ENCODE measurements around the gene STXBP6.
"Not testable (repeated sequence)": the region's sequence is repeated elsewhere in the genome, so short reads cannot be mapped to it uniquely, and the experiment has no call there.

Gene STXBP6

DNA sequence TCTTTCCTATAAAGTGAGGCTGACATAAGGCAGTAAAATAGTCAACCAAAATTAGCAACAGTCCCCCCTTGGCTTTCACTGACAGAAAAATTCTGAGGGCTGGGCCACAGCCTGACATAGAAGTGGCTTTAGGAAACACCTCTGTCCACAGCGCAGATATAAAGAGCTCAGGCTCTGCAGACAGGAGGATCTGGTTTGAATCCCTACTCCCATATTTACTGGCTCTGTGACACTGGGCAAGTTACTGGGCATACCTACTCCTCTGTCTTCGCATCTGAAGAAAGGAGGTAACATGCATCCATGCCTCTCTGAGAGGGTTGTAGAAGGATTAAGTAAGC lies 95.3 kb downstream of the STXBP6 start:
- no peak for DNase-seq (ENCODE audit: low read depth)

DNA sequence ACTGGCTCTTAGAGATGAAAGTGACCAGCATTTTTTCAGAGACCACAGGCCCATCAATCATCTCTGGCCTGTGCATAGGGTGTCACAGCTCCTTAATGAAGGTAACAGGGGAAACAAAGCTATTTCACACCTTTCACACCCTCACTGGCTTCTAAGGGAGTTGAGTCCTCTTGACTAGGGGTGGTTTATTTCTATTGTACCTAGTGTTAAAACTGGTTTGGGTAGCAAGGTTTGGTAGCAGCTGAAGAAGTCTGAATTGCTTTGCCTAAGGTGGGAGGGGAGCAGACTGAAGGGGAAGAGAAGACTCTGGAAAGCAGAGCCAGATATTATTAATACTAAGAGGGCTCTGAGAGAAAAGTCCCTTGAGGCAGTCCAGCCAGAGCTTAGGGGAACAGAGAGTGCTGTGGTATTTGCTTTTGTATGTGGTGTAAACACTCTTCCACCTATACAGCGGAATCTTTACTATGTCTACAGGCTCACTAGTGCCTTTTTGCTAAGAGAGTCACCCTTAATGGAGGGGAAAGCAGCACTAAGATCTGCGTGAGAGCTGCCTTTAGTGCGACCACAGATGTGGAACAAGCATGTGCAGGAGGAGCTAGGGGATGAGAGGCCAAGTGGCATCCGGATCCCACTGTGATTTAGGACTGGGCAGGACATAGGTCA lies 95.8 kb downstream of the STXBP6 start:
- no peak for DNase-seq (ENCODE audit: low read depth)

DNA sequence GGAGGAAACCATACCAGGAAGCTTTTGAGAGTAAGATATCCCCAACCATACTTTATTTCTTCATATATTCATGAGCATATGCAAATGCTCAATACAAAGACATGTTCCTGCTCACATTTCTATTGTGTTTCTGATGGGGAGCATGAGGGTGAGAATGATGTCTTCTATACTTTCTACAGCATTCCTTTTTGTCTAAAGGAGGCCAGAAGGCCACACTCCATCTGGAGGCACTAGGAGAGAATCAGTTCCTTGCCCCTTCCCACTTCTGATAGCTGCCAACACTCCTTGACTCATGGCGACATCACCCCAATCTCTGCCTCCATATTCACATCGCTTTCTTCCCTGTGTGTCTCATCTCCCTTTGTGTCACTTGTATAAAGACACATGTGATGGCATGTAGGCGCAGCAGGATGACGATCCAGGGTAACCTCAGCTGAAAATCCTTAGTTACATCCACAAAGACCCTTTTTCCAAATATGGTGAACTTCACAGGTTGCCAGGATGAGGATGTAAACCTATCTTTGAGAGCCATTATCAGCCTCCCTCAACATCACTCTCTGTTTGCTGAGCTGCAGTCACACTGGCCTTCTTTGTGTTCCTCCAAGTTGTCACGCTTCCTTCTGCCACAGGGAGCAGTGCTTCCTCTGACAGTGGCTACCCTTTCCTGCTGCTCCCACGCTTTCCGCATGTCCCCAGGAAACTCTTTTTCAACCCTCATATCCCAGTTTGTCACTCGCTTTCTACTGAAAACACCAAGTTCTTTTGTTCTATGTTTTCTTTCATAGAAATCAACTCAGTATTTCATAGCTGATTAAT lies 96.9 kb downstream of the STXBP6 start:
- DNase-seq (ENCODE audit: low read depth): no peak

DNA sequence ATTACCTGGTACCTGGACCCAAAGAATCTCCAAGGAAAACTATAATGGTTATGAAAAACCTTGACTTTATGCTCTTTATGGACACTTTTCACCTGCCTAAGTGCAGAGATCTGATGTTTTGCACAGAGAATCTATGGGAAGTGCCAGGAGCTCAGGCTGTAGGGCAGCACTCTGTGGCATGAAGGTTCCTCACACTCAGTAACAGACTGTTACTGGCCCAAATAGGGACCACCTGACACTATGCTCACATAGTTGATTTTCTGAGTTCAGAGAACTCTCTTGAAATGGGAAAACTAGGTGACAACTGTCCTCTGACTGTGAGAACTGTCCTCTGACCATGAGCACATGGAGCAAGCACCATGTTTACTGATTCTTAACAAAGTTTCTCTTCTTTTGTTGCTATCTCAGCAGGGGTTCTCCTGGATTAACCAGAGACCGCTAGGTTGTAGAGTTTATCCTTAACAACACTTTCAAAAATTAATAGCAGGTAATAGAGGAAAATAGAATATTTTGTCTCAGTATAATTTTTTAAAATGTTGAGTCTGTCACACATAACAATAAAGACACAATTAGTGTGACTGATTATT lies 101.6 kb downstream of the STXBP6 start:
- DNase-seq (ENCODE audit: low read depth): no peak

DNA sequence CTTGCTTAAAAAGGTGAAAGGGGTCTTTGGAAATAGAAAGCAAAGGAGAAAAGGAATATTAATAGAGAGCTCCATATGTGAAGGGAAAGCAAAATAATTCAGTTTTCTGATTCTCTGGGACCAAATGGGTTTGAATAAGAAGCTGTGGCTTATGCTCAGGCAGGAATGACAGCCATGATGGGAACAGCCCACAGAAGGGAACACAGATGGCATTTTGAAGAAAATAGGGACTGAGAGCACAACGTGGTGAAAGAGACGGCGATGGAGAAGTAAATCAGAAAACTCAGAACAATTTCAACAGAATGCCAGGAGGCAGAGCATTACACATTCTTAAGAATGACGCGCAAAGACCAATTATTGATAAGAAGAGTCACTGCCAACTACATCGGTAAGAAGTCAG lies 102.8 kb downstream of the STXBP6 start:
- DNase-seq (ENCODE audit: low read depth): no peak

DNA sequence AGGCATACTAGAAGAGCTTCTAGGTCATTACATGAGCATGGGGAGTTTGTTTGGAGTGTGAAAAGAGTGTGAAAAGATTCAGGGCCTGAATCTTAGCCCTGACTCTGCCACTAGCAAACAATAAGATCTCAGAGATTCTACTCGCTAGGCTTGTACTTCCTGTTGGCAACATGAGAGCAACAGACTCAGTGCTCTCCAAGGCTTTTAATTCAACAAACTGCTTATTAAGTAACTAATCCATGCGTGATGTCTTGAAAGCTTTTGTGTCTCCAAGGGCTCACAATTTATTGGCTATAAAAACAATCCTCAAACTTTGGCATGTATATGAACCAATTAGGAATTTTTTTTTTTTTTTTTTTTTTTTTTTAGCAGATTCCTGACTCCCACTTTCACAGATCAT lies 105.1 kb downstream of the STXBP6 start:
- no peak for DNase-seq (ENCODE audit: low read depth)

DNA sequence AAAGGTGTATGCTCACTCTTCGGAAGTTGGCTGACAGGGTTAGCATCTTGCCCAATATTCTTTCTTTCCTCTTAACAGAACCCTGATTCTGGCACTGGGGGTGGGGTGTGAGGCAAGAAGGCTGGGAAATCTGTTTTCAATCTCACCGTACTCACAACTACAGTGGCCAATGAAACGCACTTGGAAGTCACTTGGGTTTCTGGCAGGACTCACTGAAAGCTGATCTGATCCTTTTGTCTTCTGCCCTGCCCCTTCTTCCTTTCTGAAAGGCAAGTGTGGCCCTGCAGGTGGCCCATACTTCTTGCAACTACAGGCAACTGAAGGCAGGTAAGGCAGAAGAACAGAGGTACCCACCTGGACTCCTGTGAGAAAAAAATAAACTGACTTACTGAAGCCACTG lies 106.9 kb downstream of the STXBP6 start:
- no peak for DNase-seq (ENCODE audit: low read depth)

DNA sequence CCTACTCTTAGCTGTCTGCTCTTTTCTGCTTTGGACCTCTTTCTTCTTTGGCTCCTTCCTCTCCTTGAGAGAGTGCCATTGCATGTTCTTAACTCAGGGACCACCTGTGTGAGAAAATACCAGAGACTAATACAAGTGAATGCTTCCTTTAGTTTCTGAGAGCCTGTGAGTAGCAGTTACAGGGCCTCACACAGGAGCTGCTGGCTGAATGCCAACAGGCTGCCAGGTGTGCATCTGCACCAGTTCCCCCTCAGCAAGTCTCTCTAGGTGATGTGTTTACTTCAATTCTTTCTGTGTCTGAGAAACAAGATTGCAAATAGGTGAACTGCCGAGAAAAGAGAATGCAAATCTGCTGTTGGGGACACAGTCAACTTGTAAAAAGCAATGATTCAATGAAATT lies 108.2 kb downstream of the STXBP6 start:
- DNase-seq (ENCODE audit: low read depth): no peak

DNA sequence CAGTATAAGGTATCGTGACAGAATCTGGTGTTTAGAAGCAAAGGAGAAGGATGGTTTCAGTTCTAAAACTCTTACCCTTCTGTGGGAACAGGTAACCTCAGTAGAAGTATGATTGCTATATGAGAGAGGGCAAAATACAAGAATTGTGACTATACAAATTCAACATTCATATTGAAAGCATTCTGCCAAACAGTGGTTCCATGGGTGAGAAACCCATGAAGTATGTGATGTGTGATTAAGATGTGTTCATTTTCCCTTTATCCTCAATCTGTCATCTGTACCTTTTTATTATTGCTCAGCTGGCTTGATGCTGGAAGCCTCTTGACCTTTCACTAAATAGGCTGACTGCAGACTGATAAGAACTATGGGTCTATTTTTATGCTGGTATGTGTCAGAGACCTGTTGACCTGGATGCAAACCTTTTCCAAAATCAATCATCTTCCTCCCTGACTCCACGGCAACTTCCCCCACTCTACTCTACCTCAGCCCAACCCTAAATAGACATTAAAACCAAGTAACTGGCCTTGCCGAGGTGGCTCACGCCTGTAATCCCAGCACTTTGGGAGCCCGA lies 109.6 kb downstream of the STXBP6 start:
- no peak for DNase-seq (ENCODE audit: low read depth)

DNA sequence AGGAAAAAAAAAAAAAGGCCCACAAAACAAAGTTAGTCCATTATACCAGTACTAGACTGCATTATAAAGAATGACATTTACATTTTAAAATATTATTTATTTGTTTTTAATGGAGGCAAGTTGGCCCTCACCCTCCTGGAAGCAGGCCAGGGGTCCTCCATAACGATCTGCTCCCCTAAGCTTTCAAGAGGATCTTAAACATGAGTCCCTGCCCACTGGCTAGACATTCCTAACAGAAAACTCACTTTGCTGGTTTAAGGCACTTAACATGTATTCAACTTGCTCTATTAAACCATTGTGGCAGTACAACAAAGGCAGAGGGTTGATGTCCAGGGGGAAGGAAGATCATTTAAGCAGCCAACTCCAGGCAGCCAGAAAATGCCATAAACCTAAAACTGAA lies 111.4 kb downstream of the STXBP6 start:
- no peak for DNase-seq (ENCODE audit: low read depth)

DNA sequence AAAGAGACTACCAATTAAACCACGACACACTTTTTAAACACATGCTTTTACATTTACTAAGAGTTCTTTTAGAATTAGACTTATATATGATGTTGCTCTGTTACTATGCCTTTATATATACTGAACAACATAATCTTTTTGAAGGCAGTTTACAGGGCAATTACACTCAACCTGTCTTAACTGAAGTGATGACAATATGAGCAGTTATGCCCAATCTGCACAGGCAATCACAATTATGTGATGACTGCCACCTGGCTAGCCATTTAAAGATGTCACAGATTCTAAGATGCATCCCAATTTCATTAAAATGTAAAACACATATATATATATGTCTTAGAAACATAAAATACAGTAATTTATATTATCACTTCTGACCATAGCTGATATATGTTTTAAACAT lies 112.6 kb downstream of the STXBP6 start:
- no peak for DNase-seq (ENCODE audit: low read depth)

DNA sequence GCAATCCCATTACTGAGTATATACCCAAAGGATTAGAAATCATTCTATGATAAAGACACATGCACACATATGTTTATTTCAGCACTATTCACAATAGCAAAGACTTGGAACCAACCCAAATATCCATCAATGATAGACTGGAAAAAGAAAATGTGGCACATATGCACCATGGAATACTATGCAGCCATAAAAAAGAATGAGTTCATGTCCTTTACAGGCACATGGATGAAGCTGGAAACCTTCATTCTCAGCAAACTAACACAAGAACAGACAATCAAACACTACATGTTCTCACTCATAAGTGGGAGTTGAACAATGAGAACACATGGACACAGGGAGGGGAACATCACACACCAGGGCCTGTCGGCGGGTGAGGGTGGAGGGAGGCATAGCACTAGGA lies 113.2 kb downstream of the STXBP6 start:
- not testable (repeated sequence) for DNase-seq (ENCODE audit: low read depth)

DNA sequence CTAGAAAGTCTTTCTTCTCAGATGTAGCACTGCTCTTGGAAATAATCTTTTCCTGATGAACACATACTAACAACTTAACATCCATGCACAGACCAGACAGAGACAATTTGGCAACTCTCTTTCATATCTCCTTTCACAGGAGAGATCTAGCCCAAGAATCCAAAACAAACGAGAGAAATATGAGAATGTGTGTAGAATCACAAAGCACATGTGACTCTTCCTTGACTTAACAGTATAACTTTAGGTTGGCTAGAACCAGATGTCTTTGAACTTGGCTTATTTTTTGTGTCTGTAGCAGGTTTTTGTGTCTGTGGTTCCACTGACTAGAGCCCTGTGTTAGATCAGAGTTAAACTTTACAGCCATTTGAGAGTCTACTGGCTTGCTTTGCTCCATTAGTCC lies 114.2 kb downstream of the STXBP6 start:
- no peak for DNase-seq (ENCODE audit: low read depth)

DNA sequence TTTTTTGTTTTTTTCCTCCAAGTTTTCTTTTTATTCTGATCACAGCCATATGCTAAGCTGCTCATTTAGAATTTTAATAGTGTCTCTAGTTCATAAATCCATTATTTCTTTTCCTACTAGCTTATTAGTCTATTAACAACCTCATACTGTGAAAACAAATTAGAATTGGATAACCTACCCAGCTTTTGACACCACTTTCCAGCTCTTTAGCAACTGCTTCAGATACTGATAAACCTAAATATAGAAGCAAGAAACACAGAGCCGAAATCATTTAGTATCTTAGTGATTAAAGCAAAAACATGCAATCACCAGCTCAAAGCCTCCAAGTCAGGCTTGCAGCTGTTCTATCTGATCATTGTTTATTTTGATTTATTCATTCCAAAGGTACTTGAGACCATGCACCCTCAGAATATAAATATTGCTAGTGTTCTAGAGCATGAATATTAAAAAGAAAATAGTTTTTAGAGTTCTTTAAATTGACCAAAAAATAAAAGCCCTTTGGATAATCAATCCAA lies 121.5 kb downstream of the STXBP6 start:
- DNase-seq (ENCODE audit: low read depth): no peak

DNA sequence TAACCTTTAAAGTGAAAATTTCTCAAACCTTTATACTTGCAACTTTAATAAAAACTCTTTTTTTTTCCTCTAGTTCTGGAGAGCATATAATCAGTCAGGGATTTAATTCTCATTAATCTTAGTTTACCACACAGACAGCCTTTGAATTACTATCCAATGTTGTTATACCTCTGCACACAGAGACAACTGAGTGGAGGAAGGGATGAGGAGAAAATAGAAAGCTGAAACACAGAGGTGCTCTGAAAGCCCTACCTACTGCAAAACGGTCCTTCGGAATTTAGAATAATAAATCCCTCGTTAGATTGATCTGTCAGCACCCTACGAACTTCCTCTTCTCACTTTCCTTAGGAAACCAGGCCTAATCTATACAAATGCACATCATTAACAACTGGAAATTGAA lies 122.1 kb downstream of the STXBP6 start:
- no peak for DNase-seq (ENCODE audit: low read depth)

DNA sequence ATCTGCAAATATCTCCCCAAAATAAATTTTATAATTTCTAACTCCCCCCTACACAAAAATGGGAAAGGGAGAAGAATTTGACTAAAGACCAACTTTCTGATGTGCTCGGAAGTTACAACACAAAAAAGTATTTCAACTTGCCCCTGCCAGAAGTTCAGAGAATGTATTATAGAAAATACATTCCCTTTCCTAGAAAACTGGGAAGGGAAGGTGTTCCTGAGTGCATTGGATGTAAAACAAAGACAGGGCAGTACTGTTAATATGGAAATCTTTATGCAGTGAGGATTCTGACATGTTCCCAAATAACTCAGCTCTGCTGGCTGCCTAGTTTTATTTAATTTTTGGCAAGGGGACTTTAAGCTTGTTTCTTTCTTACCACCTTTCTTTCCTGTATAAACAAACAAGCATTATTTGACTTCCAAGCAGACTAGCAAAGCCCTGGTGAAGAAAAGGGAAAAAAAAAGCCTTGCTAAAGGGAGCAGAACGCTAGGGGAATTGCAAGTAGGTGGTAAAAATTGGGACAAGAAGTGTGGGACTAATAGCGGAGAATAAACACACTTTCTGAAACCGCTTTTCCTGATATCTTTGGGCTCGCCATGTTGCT lies 124.1 kb downstream of the STXBP6 start:
- no peak for DNase-seq (ENCODE audit: low read depth)

DNA sequence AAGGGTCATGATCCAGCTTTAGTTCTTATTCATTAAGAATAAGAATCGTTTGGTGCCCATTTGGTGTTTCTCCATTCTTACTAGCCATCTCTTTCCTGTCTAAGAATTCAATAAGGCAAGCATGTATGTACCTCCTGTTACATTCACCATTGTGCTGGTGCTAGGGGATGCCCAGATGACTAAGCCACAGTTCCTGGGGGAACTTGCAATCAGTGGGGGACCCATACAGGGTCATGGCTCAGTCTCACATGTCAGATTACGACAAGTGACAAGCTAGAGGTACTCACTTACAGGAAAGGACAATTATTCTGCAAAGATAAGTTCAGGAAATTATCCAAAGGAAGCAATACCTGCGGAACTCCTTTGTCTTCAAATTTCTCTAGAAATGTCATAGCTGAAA lies 125.4 kb downstream of the STXBP6 start:
- DNase-seq (ENCODE audit: low read depth): no peak

DNA sequence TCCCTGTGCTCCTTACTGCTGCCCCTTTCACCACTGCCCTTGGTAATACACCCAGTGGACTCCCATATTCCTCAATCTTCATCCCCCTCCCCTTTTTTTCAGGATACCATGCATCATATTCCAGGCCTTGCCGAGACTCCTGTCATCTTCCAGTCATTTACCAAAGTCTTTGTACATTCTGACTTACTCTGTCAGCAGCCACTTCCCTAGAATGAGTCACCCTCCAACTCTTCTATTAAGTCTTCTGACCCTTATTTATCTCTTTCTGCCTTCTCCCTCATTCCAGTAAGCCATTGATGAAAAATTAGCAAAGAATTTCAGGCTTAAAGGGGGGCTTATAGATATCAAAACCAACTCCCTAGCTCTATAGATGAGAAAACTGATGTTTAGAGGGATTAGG lies 128.0 kb downstream of the STXBP6 start:
- DNase-seq (ENCODE audit: low read depth): no peak

DNA sequence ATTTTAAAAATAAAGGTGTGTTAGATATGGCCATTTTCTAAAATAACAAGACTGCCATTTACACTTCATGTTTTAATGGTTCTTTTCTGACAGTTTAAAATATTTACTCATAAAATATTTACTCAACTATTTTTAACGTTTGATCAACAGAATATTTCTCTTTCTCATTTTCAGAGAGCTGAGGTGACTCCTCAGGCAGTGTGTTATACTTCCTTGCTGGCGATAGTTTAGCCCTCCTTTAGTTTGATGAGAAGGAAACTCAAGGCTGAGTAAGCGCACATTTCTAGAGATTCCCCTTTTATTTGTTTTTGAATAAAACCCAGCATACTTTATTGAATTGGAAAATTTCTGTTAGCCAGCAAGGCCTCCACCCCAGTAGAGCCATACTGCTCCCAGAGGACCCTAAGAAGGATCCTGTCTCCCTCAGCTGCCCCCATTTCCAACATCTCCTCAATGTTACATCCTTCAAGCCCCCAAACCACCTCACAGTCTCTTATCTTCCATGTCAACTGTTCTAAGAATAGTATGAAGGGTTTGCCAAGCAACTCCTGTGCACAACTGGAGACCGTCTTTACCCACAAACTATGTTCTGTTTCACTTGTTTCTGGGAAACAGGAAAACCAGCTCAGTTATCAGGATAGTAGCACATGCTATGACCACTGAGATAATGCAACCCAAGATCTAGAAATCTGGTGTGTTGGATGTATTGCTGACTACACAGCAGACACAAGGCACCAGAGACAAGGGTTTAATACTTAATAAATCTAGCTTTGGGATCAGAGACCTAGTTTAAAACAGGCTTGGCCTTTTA lies 129.5 kb downstream of the STXBP6 start:
- DNase-seq (ENCODE audit: low read depth): no peak

DNA sequence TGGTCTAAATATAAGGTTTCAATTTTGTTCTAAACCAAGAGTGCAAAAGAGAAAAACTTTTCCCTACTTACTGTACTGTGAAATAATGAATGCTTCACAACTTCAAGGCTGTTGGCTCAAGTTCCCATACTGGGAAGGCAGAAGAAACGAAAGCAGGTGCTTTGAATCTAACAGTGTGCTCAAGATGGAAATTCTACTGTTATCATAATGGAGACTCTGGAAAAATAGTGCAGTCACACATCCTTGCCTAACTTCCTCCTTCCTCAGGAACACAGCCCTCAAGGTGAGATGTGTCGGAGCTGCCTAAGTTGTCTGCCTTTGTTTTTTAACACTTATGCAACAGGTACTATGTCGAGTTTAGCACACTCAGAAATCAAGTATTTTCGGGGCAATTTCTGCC lies 131.1 kb downstream of the STXBP6 start:
- no peak for DNase-seq (ENCODE audit: low read depth)

DNA sequence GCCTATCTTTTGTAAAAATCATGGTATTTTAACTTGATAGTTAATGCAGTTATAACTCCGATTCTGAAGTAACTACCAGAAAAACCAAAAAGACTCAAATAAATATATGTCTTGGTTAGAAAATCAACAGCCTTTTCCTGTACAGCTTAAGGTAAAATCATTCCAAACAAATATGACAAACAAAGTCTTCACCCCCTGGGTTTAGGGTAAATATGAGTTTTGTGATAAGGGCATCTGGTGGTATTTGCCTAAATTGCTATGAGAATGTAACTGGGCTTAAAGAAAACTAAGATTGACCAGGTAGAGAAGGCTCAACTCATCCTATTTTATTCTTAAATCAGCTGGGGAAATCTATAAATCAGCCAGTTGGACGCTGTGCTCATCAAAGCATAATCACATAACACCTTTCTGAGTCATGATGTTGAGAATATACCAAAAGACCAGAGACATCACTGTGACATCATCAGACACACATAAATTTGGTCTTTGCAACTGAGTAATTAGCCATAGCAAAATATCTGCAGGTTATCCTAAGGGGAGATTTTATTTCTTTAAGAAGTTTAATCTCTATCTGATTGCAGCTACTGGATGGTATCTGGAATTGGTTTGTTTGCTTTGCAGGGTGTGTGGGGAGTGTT lies 133.9 kb downstream of the STXBP6 start:
- DNase-seq (ENCODE audit: low read depth): no peak
